ENCODE results near the gene PAF1.

Gene PAF1

GRCh38 chr19:39426170-39426569 lies 35.3 kb upstream of the PAF1 start:
- ChIA-PET CTCF (interaction anchor here (0.7 to 3.9 kb wide), 7 partner anchors 9 to 78 kb away, joined by 3 to 26 read pairs (median 4); partner anchors contain the start of genes PLEKHG2 and RPS16), POLR2A (interaction anchor here (1.8 to 3.4 kb wide), 2 partner anchors 9 to 12 kb away, joined by 16 to 19 read pairs; partner anchors contain the start of gene RPS16)
- no peak for DNase-seq (ENCODE audit: low read depth, low spot score)
- TF ChIP-seq CTCF (IDR thresholded peaks at IDR 0.05; ENCODE audit: insufficient read depth, low read length, missing control alignments): no peak
- H3K4me3 ChIP-seq (ENCODE audit: low read depth, low read length): no peak overlapping the region

GRCh38 chr19:39425744-39426143 lies 34.8 kb upstream of the PAF1 start:
- H3K4me3 ChIP-seq (ENCODE audit: low read depth, low read length): no peak overlapping the region
- TF ChIP-seq CTCF (IDR thresholded peaks at IDR 0.05; ENCODE audit: insufficient read depth, low read length, missing control alignments): no peak
- DNase-seq (ENCODE audit: low read depth, low spot score): no peak
- CTCF ChIA-PET: interaction anchor here (0.8 to 3.9 kb wide), 6 partner anchors 10 to 28 kb away, joined by 3 to 26 read pairs (median 6); partner anchors contain the start of genes PLEKHG2 and RPS16
- POLR2A ChIA-PET: no interaction called here

GRCh38 chr19:39424934-39425333 lies 34.0 kb upstream of the PAF1 start:
- no peak overlapping the region for H3K4me3 ChIP-seq (ENCODE audit: low read depth, low read length)
- POLR2A ChIA-PET: interaction anchor here (1.9 to 2.0 kb wide), 2 partner anchors 11 kb away, joined by 8 to 12 read pairs; partner anchors contain the start of gene RPS16
- no peak for TF ChIP-seq CTCF (IDR thresholded peaks at IDR 0.05; ENCODE audit: insufficient read depth, low read length, missing control alignments)
- CTCF ChIA-PET: interaction anchor here (1.1 to 2.6 kb wide), 3 partner anchors 10 to 108 kb away, joined by 3 to 10 read pairs (median 3); no protein-coding TSS in a partner anchor
- no peak for DNase-seq (ENCODE audit: low read depth, low spot score)

GRCh38 chr19:39423258-39424086 lies 32.6 kb upstream of the PAF1 start:
- H3K4me3 ChIP-seq (ENCODE audit: low read depth, low read length): no peak overlapping the region
- POLR2A ChIA-PET: interaction anchor here (1.9 to 2.0 kb wide), 2 partner anchors 9 to 12 kb away, joined by 8 to 12 read pairs; partner anchors contain the start of gene RPS16
- CTCF ChIA-PET: interaction anchor here (1.4 to 2.6 kb wide), 2 partner anchors 25 to 110 kb away, joined by 3 to 10 read pairs; no protein-coding TSS in a partner anchor
- TF ChIP-seq CTCF (IDR thresholded peaks at IDR 0.05; ENCODE audit: insufficient read depth, low read length, missing control alignments): no peak
- DNase-seq (ENCODE audit: low read depth, low spot score): no peak

- CTCF ChIA-PET: no interaction called here
- H3K4me3 ChIP-seq (ENCODE audit: low read depth, low read length): no peak overlapping the region
- no peak for TF ChIP-seq CTCF (IDR thresholded peaks at IDR 0.05; ENCODE audit: insufficient read depth, low read length, missing control alignments)
- POLR2A ChIA-PET: no interaction called here
- DNase-seq (ENCODE audit: low read depth, low spot score): no peak
Observed at GRCh38 chr19:39422020-39422419, 31.1 kb upstream of the PAF1 start.

- CTCF ChIA-PET: interaction anchor here (0.9 to 3.5 kb wide), 2 partner anchors 9 to 24 kb away, joined by 3 to 20 read pairs; partner anchors contain the start of gene PLEKHG2
- no peak overlapping the region for H3K4me3 ChIP-seq (ENCODE audit: low read depth, low read length)
- no peak for DNase-seq (ENCODE audit: low read depth, low spot score)
- POLR2A ChIA-PET: interaction anchor here (0.9 to 1.9 kb wide), 4 partner anchors 8 to 78 kb away, joined by 3 to 7 read pairs (median 5); partner anchors contain the start of genes RPS16 and SAMD4B
- no peak for TF ChIP-seq CTCF (IDR thresholded peaks at IDR 0.05; ENCODE audit: insufficient read depth, low read length, missing control alignments)
Observed at GRCh38 chr19:39420769-39421168, 29.9 kb upstream of the PAF1 start.

Data from AG04449 (cell line).